SK-N-SH (cell line): ENCODE measurements around the gene ARHGAP44. TPM values are rescaled to one million over a fixed set of nuclear protein-coding genes. Genes with fewer than 3 reads are reported as not detected.

Experiments used
- CTCF ChIA-PET: fragments of 300-600, 350-600 bp; formaldehyde crosslinking; extraction: SDS; loops from one replicate; lab custom pipeline; 2021; lab: Yijun Ruan, JAX
- POLR2A ChIA-PET: fragments of 350-600 bp; sonication (Branson Sonifier 250); formaldehyde crosslinking; extraction: SDS; loops from one replicate; lab custom pipeline; 2020; ENCODE audit warnings: antibody characterized with exemption, inconsistent platforms; lab: Yijun Ruan, JAX
- DNase-seq: peaks from one replicate; pipeline ENCODE4 v3.0.0; 2012
- H2AFZ ChIP-seq: fragments of 200-600 bp; sonication (generic); 2 replicates; pipeline ENCODE4 v1.8.1; 2016; ENCODE audit warnings: antibody characterized with exemption, mild to moderate bottlenecking, low read depth
- H3F3A ChIP-seq: fragments of 200-600 bp; sonication (generic); replicated peaks from 2 replicates; pipeline ENCODE3; 2016; ENCODE audit warnings: antibody characterized with exemption, mild to moderate bottlenecking; ENCODE audit not compliant: insufficient read depth
- H3K27ac ChIP-seq, 2 experiments: fragments of 200-500 bp in 1 of 2; fragments of 200-600 bp in 1 of 2; sonication (Bioruptor generic) in 1 of 2; sonication (generic), shearing (Covaris generic) in 1 of 2; 2 replicates each; pipeline versions ENCODE4 v1.5.1 to v1.6.1; 2014 to 2016; ENCODE audit warnings: low read depth in 2 of 2, inconsistent platforms in 1 of 2, low read length in 1 of 2, mild to moderate bottlenecking in 1 of 2, mixed read lengths in 1 of 2
- H3K27me3 ChIP-seq: fragments of 200-600 bp; sonication (generic), shearing (Covaris generic); 2 replicates; pipeline ENCODE4 v1.6.1; 2016; ENCODE audit warnings: mixed run types; ENCODE audit not compliant: insufficient read depth
- H3K36me3 ChIP-seq, 2 experiments: fragments of 200-500 bp in 1 of 2; fragments of 200-600 bp in 1 of 2; sonication (Bioruptor generic) in 1 of 2; sonication (generic) in 1 of 2; replicated peaks in 1 of 2; 2 replicates each; pipeline versions ENCODE3 to v1.5.1; 2014 to 2016; ENCODE audit warnings: low read length in 1 of 2, mild to moderate bottlenecking in 1 of 2; ENCODE audit not compliant: insufficient read depth in 2 of 2, control insufficient read depth in 1 of 2
- H3K4me1 ChIP-seq, 2 experiments: fragments of 200-500 bp in 1 of 2; fragments of 200-600 bp in 1 of 2; sonication (Bioruptor generic) in 1 of 2; sonication (generic), shearing (Covaris generic) in 1 of 2; 2 replicates each; pipeline versions ENCODE4 v1.5.1 to v1.6.1; 2014 to 2016; ENCODE audit warnings: low read depth in 1 of 2, low read length in 1 of 2, mixed run types in 1 of 2; ENCODE audit not compliant: insufficient read depth in 2 of 2, control insufficient read depth in 1 of 2
- H3K4me2 ChIP-seq: fragments of 200-600 bp; sonication (generic), shearing (Covaris generic); 2 replicates; pipeline ENCODE4 v1.6.1; 2017; ENCODE audit warnings: mixed run types
- H3K4me3 ChIP-seq, 2 experiments: fragments of 200-500 bp in 1 of 2; fragments of 200-600 bp in 1 of 2; sonication (Bioruptor generic) in 1 of 2; sonication (generic), shearing (Covaris generic) in 1 of 2; 2 replicates each; pipeline versions ENCODE4 v1.5.1 to v1.8.1; 2014 to 2016; ENCODE audit warnings: low read depth in 2 of 2, inconsistent platforms in 1 of 2, low read length in 1 of 2, mild to moderate bottlenecking in 1 of 2, mixed read lengths in 1 of 2, moderate library complexity in 1 of 2
- H3K79me2 ChIP-seq: fragments of 200-600 bp; sonication (generic); 2 replicates; pipeline ENCODE4 v1.8.1; 2017; ENCODE audit warnings: mild to moderate bottlenecking; ENCODE audit not compliant: insufficient read depth
- H3K9ac ChIP-seq: fragments of 200-600 bp; sonication (generic); 2 replicates; pipeline ENCODE4 v1.6.1; 2017; ENCODE audit warnings: mixed run types
- H3K9me2 ChIP-seq: fragments of 200-600 bp; sonication (generic); 2 replicates; pipeline ENCODE4 v1.6.1; 2017; ENCODE audit warnings: mixed run types
- H3K9me3 ChIP-seq: fragments of 200-600 bp; sonication (generic); 2 replicates; pipeline ENCODE4 v1.6.1; 2017; ENCODE audit warnings: mixed run types, mild to moderate bottlenecking, moderate library complexity
- H4K20me1 ChIP-seq: fragments of 200-600 bp; sonication (generic); 2 replicates; pipeline ENCODE4 v1.6.1; 2017; ENCODE audit warnings: mild to moderate bottlenecking, mixed run types; ENCODE audit not compliant: insufficient read depth
- CHD2 ChIP-seq: fragments of 150-350 bp; IDR thresholded peaks from 2 replicates; pipeline ENCODE4 v1.6.1; 2018; ENCODE audit warnings: low read length; ENCODE audit not compliant: partially characterized antibody
- CTCF ChIP-seq: fragments of 200-600 bp; sonication (generic); IDR thresholded peaks from 2 replicates; pipeline ENCODE4 v1.6.1; 2017; ENCODE audit warnings: antibody characterized with exemption, mild to moderate bottlenecking, moderate library complexity
- EZH2phosphoT487 ChIP-seq: fragments of 200-600 bp; sonication (generic); IDR thresholded peaks from 2 replicates; pipeline ENCODE4 v1.6.1; 2017; ENCODE audit warnings: low read depth, mixed run types, mild to moderate bottlenecking, antibody characterized with exemption, moderate library complexity, borderline replicate concordance
- FOXJ3 ChIP-seq: sonication (generic); formaldehyde crosslinking; IDR thresholded peaks from 2 replicates; pipeline ENCODE4 v1.5.1; 2020; ENCODE audit warnings: mild to moderate bottlenecking, missing genetic modification reagents
- GABPA ChIP-seq: IDR thresholded peaks from 2 replicates; pipeline ENCODE4 v1.4.0; 2012; ENCODE audit warnings: low read depth, mild to moderate bottlenecking
- GATA2 ChIP-seq: sonication (generic); formaldehyde crosslinking; IDR thresholded peaks from 2 replicates; pipeline ENCODE4 v1.5.0; 2020; ENCODE audit warnings: mild to moderate bottlenecking, missing genetic modification reagents
- MEF2A ChIP-seq: IDR thresholded peaks from 2 replicates; pipeline ENCODE4 v1.4.0; 2012; ENCODE audit warnings: low read depth, borderline replicate concordance
- MXI1 ChIP-seq: IDR thresholded peaks from 2 replicates; pipeline ENCODE4 v1.6.1; 2012; ENCODE audit warnings: mild to moderate bottlenecking, low read depth, low read length, improper control_type of control experiment
- PBX3 ChIP-seq: IDR thresholded peaks from 2 replicates; pipeline ENCODE4; 2012
- RAD21 ChIP-seq: IDR thresholded peaks from 2 replicates; pipeline ENCODE4 v1.6.1; 2012; ENCODE audit warnings: mild to moderate bottlenecking, low read length
- RFX5 ChIP-seq: IDR thresholded peaks from 2 replicates; pipeline ENCODE4 v1.6.1; 2012; ENCODE audit warnings: mild to moderate bottlenecking, improper control_type of control experiment, low read length
- RXRA ChIP-seq: IDR thresholded peaks from 2 replicates; pipeline ENCODE4 v1.4.0; 2012; ENCODE audit warnings: low read depth, mild to moderate bottlenecking, borderline replicate concordance
- SIN3A ChIP-seq: IDR thresholded peaks from 2 replicates; pipeline ENCODE4 v1.6.1; 2012; ENCODE audit warnings: low read depth, mild to moderate bottlenecking, low read length, moderate library complexity, borderline replicate concordance
- SMC3 ChIP-seq: IDR thresholded peaks from 2 replicates; pipeline ENCODE4 v1.6.1; 2012; ENCODE audit warnings: low read depth, low read length, improper control_type of control experiment
- TEAD4 ChIP-seq: IDR thresholded peaks from 2 replicates; pipeline ENCODE4 v1.4.0; 2012; ENCODE audit warnings: mild to moderate bottlenecking, borderline replicate concordance; ENCODE audit not compliant: insufficient read depth
- USF1 ChIP-seq: IDR thresholded peaks from 2 replicates; pipeline ENCODE4 v1.4.0; 2012; ENCODE audit warnings: low read depth, borderline replicate concordance
- USF2 ChIP-seq: fragments of 150-350 bp; IDR thresholded peaks from 2 replicates; pipeline ENCODE4 v1.6.1; 2017; ENCODE audit warnings: antibody characterized with exemption, low read length, low read depth, borderline replicate concordance
- YY1 ChIP-seq: IDR thresholded peaks from 2 replicates; pipeline ENCODE4 v1.4.0; 2012; ENCODE audit warnings: low read depth, mild to moderate bottlenecking
- WGBS: methylation state at CpG from one replicate; pipeline ENCODE4 v1.1.6; 2017; ENCODE audit warnings: low lambda C conversion rate; 5-methylcytosine and 5-hydroxymethylcytosine counted together
- polyA plus RNA-seq, 3 experiments: library from polyadenylated mRNA; depleted of rRNA; stranded (reverse); fragments of >200 nt; gene quantifications; 2 replicates each; pipeline ENCODE4 v1.2.3, GENCODE V29; 2012
- TF ChIP-seq, protein P1 (sequence below): IDR thresholded peaks from 2 replicates; pipeline ENCODE4 v1.6.1; 2012; ENCODE audit warnings: mild to moderate bottlenecking, low read depth, low read length, moderate library complexity

Gene ARHGAP44
- polyA plus RNA-seq, 1 of the 3 experiments (the other 2 are of a cell fraction) = 0.28 TPM

- Histone ChIP-seq H3K4me1 (no peaks in the 10 kb centered on the region), H3K9me2 (no peaks in the 10 kb centered on the region), H4K20me1 (no peaks in the 10 kb centered on the region), H3K4me2 (no peak overlapping the region), H3K9me3 (no peaks in the 10 kb centered on the region), H3F3A (no peaks in the 10 kb centered on the region), H2AFZ (no peak overlapping the region), H3K4me3 (no peak overlapping the region), H3K27ac (no peak overlapping the region)
- 11% methylated on average over 10 of the region's 11 CpGs for WGBS
- no peak for TF ChIP-seq GATA2 (CRISPR knock-in tag)
- TF ChIP-seq RAD21 = no peak
- TF ChIP-seq MXI1 = no peak
- no peak for TF ChIP-seq PBX3
- TF ChIP-seq USF2 = no peak
- no peak for TF ChIP-seq TEAD4
- TF ChIP-seq SMC3 = no peak
- no peak for TF ChIP-seq YY1
- TF ChIP-seq, protein P1, sequence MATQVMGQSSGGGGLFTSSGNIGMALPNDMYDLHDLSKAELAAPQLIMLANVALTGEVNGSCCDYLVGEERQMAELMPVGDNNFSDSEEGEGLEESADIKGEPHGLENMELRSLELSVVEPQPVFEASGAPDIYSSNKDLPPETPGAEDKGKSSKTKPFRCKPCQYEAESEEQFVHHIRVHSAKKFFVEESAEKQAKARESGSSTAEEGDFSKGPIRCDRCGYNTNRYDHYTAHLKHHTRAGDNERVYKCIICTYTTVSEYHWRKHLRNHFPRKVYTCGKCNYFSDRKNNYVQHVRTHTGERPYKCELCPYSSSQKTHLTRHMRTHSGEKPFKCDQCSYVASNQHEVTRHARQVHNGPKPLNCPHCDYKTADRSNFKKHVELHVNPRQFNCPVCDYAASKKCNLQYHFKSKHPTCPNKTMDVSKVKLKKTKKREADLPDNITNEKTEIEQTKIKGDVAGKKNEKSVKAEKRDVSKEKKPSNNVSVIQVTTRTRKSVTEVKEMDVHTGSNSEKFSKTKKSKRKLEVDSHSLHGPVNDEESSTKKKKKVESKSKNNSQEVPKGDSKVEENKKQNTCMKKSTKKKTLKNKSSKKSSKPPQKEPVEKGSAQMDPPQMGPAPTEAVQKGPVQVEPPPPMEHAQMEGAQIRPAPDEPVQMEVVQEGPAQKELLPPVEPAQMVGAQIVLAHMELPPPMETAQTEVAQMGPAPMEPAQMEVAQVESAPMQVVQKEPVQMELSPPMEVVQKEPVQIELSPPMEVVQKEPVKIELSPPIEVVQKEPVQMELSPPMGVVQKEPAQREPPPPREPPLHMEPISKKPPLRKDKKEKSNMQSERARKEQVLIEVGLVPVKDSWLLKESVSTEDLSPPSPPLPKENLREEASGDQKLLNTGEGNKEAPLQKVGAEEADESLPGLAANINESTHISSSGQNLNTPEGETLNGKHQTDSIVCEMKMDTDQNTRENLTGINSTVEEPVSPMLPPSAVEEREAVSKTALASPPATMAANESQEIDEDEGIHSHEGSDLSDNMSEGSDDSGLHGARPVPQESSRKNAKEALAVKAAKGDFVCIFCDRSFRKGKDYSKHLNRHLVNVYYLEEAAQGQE = no peak
- no peak for TF ChIP-seq SIN3A
- TF ChIP-seq MEF2A = no peak
- TF ChIP-seq CTCF = no peak
- TF ChIP-seq CHD2 = no peak
- no peak for TF ChIP-seq EZH2phosphoT487
- TF ChIP-seq GABPA = no peak
- TF ChIP-seq RXRA = no peak
- no peak for TF ChIP-seq USF1
- no peak for TF ChIP-seq FOXJ3 (CRISPR knock-in tag)
- TF ChIP-seq RFX5 = no peak
- TF ChIP-seq, all 33 proteins: peak for 0
- no peaks in the 10 kb centered on the region for H3K36me3 ChIP-seq
- H3K9ac ChIP-seq = no peak overlapping the region
- no peaks in the 10 kb centered on the region; the same call in 1 of the 2 replicates for H3K27me3 ChIP-seq
- DNase-seq = no peak
- no peaks in the 10 kb centered on the region for H3K79me2 ChIP-seq
- ChIA-PET CTCF (no interaction called here), POLR2A (no interaction called here)
Measured at GRCh38 chr17:12896180-12896785, 107.0 kb downstream of the ARHGAP44 start.
